A549 (cell line): Measurements from ENCODE around the gene FGGY.
"Not testable (repeated sequence)": the region's sequence is repeated elsewhere in the genome, so short reads cannot be mapped to it uniquely, and the experiment has no call there.

Experiments used
- EP300 ChIP-seq, 2 experiments: fragments of >200 bp; sonication (Bioruptor Twin); formaldehyde crosslinking; IDR thresholded peaks; 2 replicates in 1 of 2; 3 replicates in 1 of 2; pipeline ENCODE4 v1.6.1; 2016 to 2017
- KDM1A ChIP-seq: fragments of 200-600 bp; sonication (generic); IDR thresholded peaks from 2 replicates; pipeline ENCODE4 v1.6.1; 2016; ENCODE audit warnings: low read depth, mild to moderate bottlenecking
- MAX ChIP-seq: IDR thresholded peaks from 2 replicates; pipeline ENCODE4 v1.6.1; 2012

GRCh38 chr1:59465478-59465877, 168.6 kb downstream of the FGGY start:
- not testable (repeated sequence) for TF ChIP-seq EP300 (IDR thresholded peaks at IDR 0.05); MAX; KDM1A
